Bronchial epithelial cell (primary cell): ENCODE results near the gene GABARAPL1. TPM values are rescaled to one million over a fixed set of nuclear protein-coding genes. Genes with fewer than 3 reads are reported as not detected.

Experiments used
- DNase-seq: peaks from one replicate; pipeline ENCODE4 v3.0.0-alpha.2; 2010; ENCODE audit warnings: low read depth
- FAIRE-seq: peaks from 2 replicates; lab custom pipeline; 2011; peaks lifted over from hg19 to GRCh38; lab: Jason Lieb, UNC
- H3K27me3 ChIP-seq: 2 replicates; pipeline ENCODE4 v1.5.1; 2011; ENCODE audit warnings: low read length; ENCODE audit not compliant: control insufficient read depth, insufficient read depth
- H3K36me3 ChIP-seq: 2 replicates; pipeline ENCODE4 v1.5.1; 2011; ENCODE audit warnings: low read length; ENCODE audit not compliant: control insufficient read depth, insufficient read depth
- H3K4me3 ChIP-seq: 2 replicates; pipeline ENCODE4 v1.5.1; 2011; ENCODE audit warnings: mild to moderate bottlenecking, low read depth, low read length, control low read depth
- CTCF ChIP-seq: IDR thresholded peaks from 2 replicates; pipeline ENCODE4 v1.5.1; 2011; ENCODE audit warnings: mild to moderate bottlenecking, moderate library complexity, low read length, control low read depth, inconsistent platforms; ENCODE audit not compliant: insufficient read depth, severe bottlenecking
- total RNA-seq: library from RNA; depleted of rRNA; stranded (reverse); fragments of >200 nt; gene quantifications from 2 replicates; pipeline ENCODE4 v1.2.1, GENCODE V29; 2014

Gene GABARAPL1
- total RNA-seq, 1 donor from 2014 or later: 21.3 TPM

GRCh38 chr12:10171973-10172728 lies 40.5 kb upstream of the GABARAPL1 start, which contains the start of gene OLR1:
Gene OLR1 (minus strand): TSS chr12:10172132. CDS start chr12:10172077, 55 bp downstream.
- no peak for TF ChIP-seq CTCF
- FAIRE-seq (no peak), DNase-seq (peak; percentile 62)

GRCh38 chr12:10174986-10175614 lies 37.6 kb upstream of the GABARAPL1 start:
- no peak for FAIRE-seq
- H3K36me3 ChIP-seq: no peaks in the 10 kb centered on the region
- no peak overlapping the region for H3K4me3 ChIP-seq
- H3K27me3 ChIP-seq: no peaks in the 10 kb centered on the region
- DNase-seq: peak; percentile 55
- no peak for TF ChIP-seq CTCF

More at GRCh38 chr12:10171973-10172728, 40.5 kb upstream of the GABARAPL1 start, which contains the start of gene OLR1:
- no peaks in the 10 kb centered on the region for H3K27me3 ChIP-seq
- no peak within 1 kb of the TSS for H3K4me3 ChIP-seq
- no peaks in the 10 kb centered on the region for H3K36me3 ChIP-seq

GRCh38 chr12:10175846-10176636 lies 36.6 kb upstream of the GABARAPL1 start:
- H3K4me3 ChIP-seq: no peak overlapping the region
- FAIRE-seq: no peak
- H3K36me3 ChIP-seq: no peaks in the 10 kb centered on the region
- DNase-seq: peak; percentile 93
- peak; percentile 26 for TF ChIP-seq CTCF
- no peaks in the 10 kb centered on the region for H3K27me3 ChIP-seq

- no peak for TF ChIP-seq CTCF
- DNase-seq: no peak
- Histone ChIP-seq H3K27me3 (no peaks in the 10 kb centered on the region), H3K4me3 (no peak within 1 kb of the TSS), H3K36me3 (no peaks in the 10 kb centered on the region)
- no peak for FAIRE-seq
Observed at GRCh38 chr12:10178821-10179220, 33.9 kb upstream of the GABARAPL1 start, which contains the start of gene TMEM52B. Gene TMEM52B (plus strand): TSS chr12:10179032. CDS start chr12:10179575, 543 bp downstream.

- Histone ChIP-seq H3K4me3 (no peak overlapping the region), H3K36me3 (no peaks in the 10 kb centered on the region), H3K27me3 (no peaks in the 10 kb centered on the region)
- no peak for TF ChIP-seq CTCF
- FAIRE-seq: no peak
- peak; percentile 54 for DNase-seq
Observed at GRCh38 chr12:10179776-10180181, 32.9 kb upstream of the GABARAPL1 start.
